Esophagus squamous epithelium (tissue), 5 donors: Measurements from ENCODE around the gene TSSK2. TPM values are rescaled to one million over a fixed set of nuclear protein-coding genes. Genes with fewer than 3 reads are reported as not detected.

Experiments
- DNase-seq: peaks from one replicate; lab custom pipeline; 2025; lab: John Stamatoyannopoulos, UW
- H3K27ac ChIP-seq, 4 donors: fragments of 200-600 bp; sonication (generic); one replicate each; pipeline ENCODE4 v1.5.1; 2016 to 2019; ENCODE audit warnings: mild to moderate bottlenecking in 1 of 4
- H3K27me3 ChIP-seq, 4 donors: fragments of 200-600 bp; sonication (generic); 1 replicate in 3 of 4; 2 replicates in 1 of 4; pipeline versions ENCODE4 v1.5.1 to v1.6.0; 2017 to 2021; ENCODE audit warnings: antibody characterized with exemption in 1 of 4
- H3K36me3 ChIP-seq, 3 donors: fragments of 200-600 bp; sonication (generic); one replicate each; pipeline ENCODE4 v1.5.1; 2016 to 2019
- H3K4me1 ChIP-seq, 3 donors: fragments of 200-600 bp; sonication (generic); one replicate each; pipeline ENCODE4 v1.5.1; 2017 to 2019
- H3K4me3 ChIP-seq, 4 donors: fragments of 200-600 bp; sonication (generic); 1 replicate in 3 of 4; 2 replicates in 1 of 4; pipeline ENCODE4 v1.5.1; 2016 to 2019; ENCODE audit warnings: mild to moderate bottlenecking in 2 of 4, moderate library complexity in 1 of 4
- H3K9me3 ChIP-seq, 3 donors: fragments of 200-600 bp; sonication (generic); one replicate each; pipeline ENCODE4 v1.5.1; 2016 to 2019
- CTCF ChIP-seq, 6 experiments: fragments of 450-650 bp in 4 of 6; fragments of 200-600 bp in 2 of 6; sonication (generic) in 2 of 6; IDR thresholded peaks; one replicate each; pipeline ENCODE4 v1.5.1; 2016 to 2019; ENCODE audit warnings: antibody characterized with exemption in 6 of 6, mild to moderate bottlenecking in 4 of 6, moderate library complexity in 4 of 6
- POLR2A ChIP-seq, 4 donors: fragments of 450-650 bp; IDR thresholded peaks; one replicate each; pipeline ENCODE4 v1.6.1; 2017; ENCODE audit warnings: antibody characterized with exemption in 4 of 4, mild to moderate bottlenecking in 4 of 4, moderate library complexity in 3 of 4
- WGBS, 2 donors: methylation state at CpG; one replicate each; pipeline ENCODE4 v1.1.5; 2018; 5-methylcytosine and 5-hydroxymethylcytosine counted together
- intact Hi-C: fragments of 100-400 bp; cut with DNase I; formaldehyde crosslinking; loops from one replicate; pipeline ENCODE4 v1.15.0; 2022
- total RNA-seq, 4 donors: library from RNA; depleted of rRNA; stranded (reverse); fragments of >200 nt; gene quantifications; one replicate each; pipeline ENCODE4 v1.1.0, GENCODE V29; 2016
- donor health status: DM: yes; HTN: yes; CAD: no.

The TSSK2 gene
- total RNA-seq, 4 donors from 2014 or later: 0.18 TPM; not detected in 3

- Histone ChIP-seq H3K27ac (no peak overlapping the region), H3K36me3 (peaks cover 50 to 95% (median 68%) of the 10 kb centered on the region in 3 donors), H3K9me3 (no peaks in the 10 kb centered on the region), H3K4me1 (peaks cover under 1 to 7% (median 7%) of the 10 kb centered on the region in 3 donors), H3K27me3 (no peaks in the 10 kb centered on the region), H3K4me3 (no peak overlapping the region)
- no peak for DNase-seq
- intact Hi-C loops: no loop called here
- TF ChIP-seq CTCF (IDR thresholded peaks at IDR 0.05) (no peak), POLR2A (IDR thresholded peaks at IDR 0.05) (no peak)
- WGBS, 2 donors: 52 to 57% methylated on average over 5 to 10 of the region's 15 CpGs
Observed at GRCh38 chr22:19138217-19139000, 7.3 kb downstream of the TSSK2 start.

- Histone ChIP-seq H3K4me1 (peaks cover 6 to 13% (median 12%) of the 10 kb centered on the region in 3 donors), H3K27ac (no peak overlapping the region), H3K4me3 (no peak overlapping the region), H3K9me3 (no peaks in the 10 kb centered on the region), H3K27me3 (no peaks in the 10 kb centered on the region), H3K36me3 (peaks cover 44 to 89% (median 63%) of the 10 kb centered on the region in 3 donors)
- intact Hi-C loops: no loop called here
- TF ChIP-seq CTCF (IDR thresholded peaks at IDR 0.05) (no peak), POLR2A (IDR thresholded peaks at IDR 0.05) (no peak)
- no CpG with 5 or more reads among the region's 9 CpGs for WGBS, 2 donors
- DNase-seq: no peak
Observed at GRCh38 chr22:19139001-19139356, 7.9 kb downstream of the TSSK2 start.

GRCh38 chr22:19139974-19140373 lies 8.9 kb downstream of the TSSK2 start:
- intact Hi-C loops: no loop called here
- Histone ChIP-seq H3K4me1 (peaks cover 7 to 20% (median 12%) of the 10 kb centered on the region in 3 donors), H3K27ac (no peak overlapping the region), H3K4me3 (no peak overlapping the region), H3K9me3 (no peaks in the 10 kb centered on the region), H3K36me3 (peaks cover 37 to 79% (median 53%) of the 10 kb centered on the region in 3 donors), H3K27me3 (no peaks in the 10 kb centered on the region)
- TF ChIP-seq POLR2A (IDR thresholded peaks at IDR 0.05) (no peak), CTCF (IDR thresholded peaks at IDR 0.05) (no peak)
- WGBS, 2 donors: 43 to 66% methylated on average over 1 to 5 of the region's 5 CpGs
- DNase-seq: no peak

GRCh38 chr22:19142394-19142793 lies 11.3 kb downstream of the TSSK2 start:
- WGBS, 2 donors: 100% methylated on average over 2 to 6 of the region's 9 CpGs
- Histone ChIP-seq H3K9me3 (no peaks in the 10 kb centered on the region), H3K27me3 (peaks cover 0 to 5% (median 0%) of the 10 kb centered on the region in 4 donors), H3K27ac (no peak overlapping the region), H3K4me3 (no peak overlapping the region), H3K36me3 (peaks cover 29 to 55% (median 46%) of the 10 kb centered on the region in 3 donors), H3K4me1 (peaks cover 7 to 21% (median 12%) of the 10 kb centered on the region in 3 donors)
- intact Hi-C loops: no loop called here
- no peak for DNase-seq
- no peak for TF ChIP-seq POLR2A (IDR thresholded peaks at IDR 0.05)
- TF ChIP-seq CTCF (IDR thresholded peaks at IDR 0.05): no peak

- 88 to 89% methylated on average over 3 to 4 of the region's 5 CpGs for WGBS, 2 donors
- TF ChIP-seq CTCF (IDR thresholded peaks at IDR 0.05) (no peak), POLR2A (IDR thresholded peaks at IDR 0.05) (no peak)
- Histone ChIP-seq H3K27me3 (peaks cover 0 to 13% (median 0%) of the 10 kb centered on the region in 4 donors), H3K9me3 (no peaks in the 10 kb centered on the region), H3K4me1 (peaks cover 7 to 21% (median 12%) of the 10 kb centered on the region in 3 donors), H3K4me3 (peak overlapping the region in 2 of 4 donors; percentile 80 to 90), H3K36me3 (peaks cover 23 to 47% (median 39%) of the 10 kb centered on the region in 3 donors), H3K27ac (no peak overlapping the region)
- intact Hi-C loops: no loop called here
- DNase-seq: no peak
Observed at GRCh38 chr22:19143212-19143611, 12.1 kb downstream of the TSSK2 start.
